Measurements from ENCODE around the gene SLC15A4.
"Not testable (repeated sequence)": the region's sequence is repeated elsewhere in the genome, so short reads cannot be mapped to it uniquely, and the experiment has no call there.

Gene SLC15A4

DNA sequence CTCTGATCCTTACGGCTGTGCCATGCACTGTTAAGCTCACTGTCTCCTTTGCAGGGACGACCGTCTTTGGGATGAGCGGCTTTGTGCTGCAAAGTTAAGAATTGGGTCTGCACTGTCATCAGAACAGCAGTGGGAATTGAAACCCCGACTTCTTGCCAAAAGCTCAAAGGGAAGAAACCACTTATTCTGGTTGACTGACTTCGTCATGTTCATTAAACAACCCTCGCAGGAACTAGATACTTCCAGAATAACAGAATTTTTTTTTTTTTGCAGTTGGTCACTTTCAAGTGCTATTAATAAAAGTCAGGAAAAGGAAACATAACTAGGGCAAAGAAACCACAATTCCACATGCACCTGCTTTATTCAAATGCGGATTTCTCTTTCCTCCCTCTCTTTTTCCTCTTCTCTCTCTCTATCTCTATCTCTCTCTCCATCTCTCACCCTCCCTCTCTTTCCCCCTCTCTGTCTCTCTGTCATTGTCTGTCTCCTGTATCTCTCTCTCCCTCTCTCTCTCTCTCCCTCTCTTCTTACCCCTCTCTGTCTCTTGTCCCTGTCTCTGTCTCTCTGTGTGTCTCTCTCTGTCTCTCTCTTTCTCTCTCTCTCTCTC, 17.2 kb upstream of the SLC15A4 start:
- Histone ChIP-seq H3K79me2 (ENCODE audit: insufficient read depth, low read length) (no peaks in the 10 kb centered on the region), H3K4me2 (ENCODE audit: low read depth, low read length, poor library complexity, severe bottlenecking) (peak overlapping the region; percentile 81), H3K9me3 (ENCODE audit: insufficient read depth, low read depth, low read length) (no peaks in the 10 kb centered on the region), H3K27me3 (ENCODE audit: insufficient read depth, low read length, poor library complexity, severe bottlenecking) (no peaks in the 10 kb centered on the region), H3K4me3 (ENCODE audit: low read length, poor library complexity, severe bottlenecking) (peak overlapping the region; percentile 59), H3K4me1 (ENCODE audit: insufficient read depth, low read length, poor library complexity, severe bottlenecking) (peaks cover 47% of the 10 kb centered on the region), H4K20me1 (ENCODE audit: insufficient read depth, low read length, poor library complexity, severe bottlenecking) (no peaks in the 10 kb centered on the region), H3K9ac (ENCODE audit: low read depth, low read length, poor library complexity, severe bottlenecking) (peak overlapping the region; percentile 63), H3F3A (ENCODE audit: low read depth) (0 out of 2 replicates have a peak, but pooled peaks cover 4% of the 10 kb centered on the region), H2AFZ (ENCODE audit: low read length) (peak overlapping the region; percentile 72), H3K36me3 (ENCODE audit: insufficient read depth, low read length) (no peaks in the 10 kb centered on the region), H3K9me2 (replicated peaks; ENCODE audit: low read depth, low read length) (no peaks in the 10 kb centered on the region)
- no peak for TF ChIP-seq EZH2phosphoT487 (IDR thresholded peaks at IDR 0.05; ENCODE audit: borderline replicate concordance)
- TF ChIP-seq, protein P1, sequence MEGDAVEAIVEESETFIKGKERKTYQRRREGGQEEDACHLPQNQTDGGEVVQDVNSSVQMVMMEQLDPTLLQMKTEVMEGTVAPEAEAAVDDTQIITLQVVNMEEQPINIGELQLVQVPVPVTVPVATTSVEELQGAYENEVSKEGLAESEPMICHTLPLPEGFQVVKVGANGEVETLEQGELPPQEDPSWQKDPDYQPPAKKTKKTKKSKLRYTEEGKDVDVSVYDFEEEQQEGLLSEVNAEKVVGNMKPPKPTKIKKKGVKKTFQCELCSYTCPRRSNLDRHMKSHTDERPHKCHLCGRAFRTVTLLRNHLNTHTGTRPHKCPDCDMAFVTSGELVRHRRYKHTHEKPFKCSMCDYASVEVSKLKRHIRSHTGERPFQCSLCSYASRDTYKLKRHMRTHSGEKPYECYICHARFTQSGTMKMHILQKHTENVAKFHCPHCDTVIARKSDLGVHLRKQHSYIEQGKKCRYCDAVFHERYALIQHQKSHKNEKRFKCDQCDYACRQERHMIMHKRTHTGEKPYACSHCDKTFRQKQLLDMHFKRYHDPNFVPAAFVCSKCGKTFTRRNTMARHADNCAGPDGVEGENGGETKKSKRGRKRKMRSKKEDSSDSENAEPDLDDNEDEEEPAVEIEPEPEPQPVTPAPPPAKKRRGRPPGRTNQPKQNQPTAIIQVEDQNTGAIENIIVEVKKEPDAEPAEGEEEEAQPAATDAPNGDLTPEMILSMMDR (conservative IDR thresholded peaks at IDR 0.05; ENCODE audit: low read length) = no peak

DNA sequence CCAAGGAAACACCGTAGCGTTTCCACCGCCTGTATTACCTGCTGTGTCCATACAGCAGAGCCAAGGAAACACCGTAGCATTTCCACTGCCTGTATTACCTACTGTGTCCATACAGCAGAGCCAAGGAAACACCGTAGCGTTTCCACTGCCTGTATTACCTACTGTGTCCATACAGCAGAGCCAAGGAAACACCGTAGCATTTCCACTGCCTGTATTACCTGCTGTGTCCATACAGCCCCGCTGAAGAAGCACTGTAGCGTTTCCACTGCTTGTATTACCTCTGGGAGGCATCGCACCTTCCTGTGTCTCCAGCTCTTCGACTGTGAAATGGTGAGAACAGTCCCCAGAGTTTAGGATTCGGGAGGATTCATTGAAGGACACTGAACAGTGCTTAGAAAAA, 16.1 kb upstream of the SLC15A4 start:
- H3K79me2 ChIP-seq (ENCODE audit: insufficient read depth, low read length); H3K9me2 ChIP-seq (replicated peaks; ENCODE audit: low read depth, low read length); H3K4me2 ChIP-seq (ENCODE audit: low read depth, low read length, poor library complexity, severe bottlenecking); H2AFZ ChIP-seq (ENCODE audit: low read length); H4K20me1 ChIP-seq (ENCODE audit: insufficient read depth, low read length, poor library complexity, severe bottlenecking); H3K9me3 ChIP-seq (ENCODE audit: insufficient read depth, low read depth, low read length); H3K36me3 ChIP-seq (ENCODE audit: insufficient read depth, low read length); H3K4me3 ChIP-seq (ENCODE audit: low read length, poor library complexity, severe bottlenecking); H3K27me3 ChIP-seq (ENCODE audit: insufficient read depth, low read length, poor library complexity, severe bottlenecking); H3F3A ChIP-seq (ENCODE audit: low read depth): not testable (repeated sequence)
- H3K9ac ChIP-seq (ENCODE audit: low read depth, low read length, poor library complexity, severe bottlenecking) = peak overlapping the region; percentile 63
- peaks cover 47% of the 10 kb centered on the region for H3K4me1 ChIP-seq (ENCODE audit: insufficient read depth, low read length, poor library complexity, severe bottlenecking)

DNA sequence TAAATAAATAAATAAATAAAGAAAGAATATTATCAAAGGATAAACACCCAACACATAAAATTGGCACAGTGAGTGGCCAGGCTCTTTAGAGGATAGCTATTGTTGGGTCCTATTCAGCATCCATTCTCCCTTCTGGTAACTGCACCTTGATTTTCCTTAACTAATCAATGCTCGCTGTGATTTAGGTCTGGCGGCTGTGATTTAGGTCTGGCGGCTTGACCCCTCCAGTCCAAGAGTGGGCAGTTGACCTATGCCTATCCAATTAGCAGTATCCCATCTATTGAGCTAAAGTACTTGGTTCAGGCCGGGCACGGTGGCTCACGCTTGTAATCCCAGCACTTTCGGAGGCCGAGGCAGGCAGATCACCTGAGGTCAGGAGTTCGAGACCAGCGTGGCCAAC, 9.7 kb upstream of the SLC15A4 start:
- no peaks in the 10 kb centered on the region for H3K9me2 ChIP-seq (replicated peaks; ENCODE audit: low read depth, low read length)
- TF ChIP-seq, protein P1 (conservative IDR thresholded peaks at IDR 0.05; ENCODE audit: low read length) = no peak
- TF ChIP-seq EZH2phosphoT487 (IDR thresholded peaks at IDR 0.05; ENCODE audit: borderline replicate concordance) = no peak
- H3K4me1 ChIP-seq (ENCODE audit: insufficient read depth, low read length, poor library complexity, severe bottlenecking) = peaks cover 18% of the 10 kb centered on the region
- no peak overlapping the region for H3K9ac ChIP-seq (ENCODE audit: low read depth, low read length, poor library complexity, severe bottlenecking)
- H3K79me2 ChIP-seq (ENCODE audit: insufficient read depth, low read length) = no peaks in the 10 kb centered on the region
- peaks cover 3% of the 10 kb centered on the region for H3F3A ChIP-seq (ENCODE audit: low read depth)
- H3K36me3 ChIP-seq (ENCODE audit: insufficient read depth, low read length) = no peaks in the 10 kb centered on the region
- no peak overlapping the region for H3K4me3 ChIP-seq (ENCODE audit: low read length, poor library complexity, severe bottlenecking)
- no peak overlapping the region for H3K4me2 ChIP-seq (ENCODE audit: low read depth, low read length, poor library complexity, severe bottlenecking)
- H3K27me3 ChIP-seq (ENCODE audit: insufficient read depth, low read length, poor library complexity, severe bottlenecking) = no peaks in the 10 kb centered on the region
- H2AFZ ChIP-seq (ENCODE audit: low read length) = no peak overlapping the region
- no peaks in the 10 kb centered on the region for H4K20me1 ChIP-seq (ENCODE audit: insufficient read depth, low read length, poor library complexity, severe bottlenecking)
- H3K9me3 ChIP-seq (ENCODE audit: insufficient read depth, low read depth, low read length) = no peaks in the 10 kb centered on the region

DNA sequence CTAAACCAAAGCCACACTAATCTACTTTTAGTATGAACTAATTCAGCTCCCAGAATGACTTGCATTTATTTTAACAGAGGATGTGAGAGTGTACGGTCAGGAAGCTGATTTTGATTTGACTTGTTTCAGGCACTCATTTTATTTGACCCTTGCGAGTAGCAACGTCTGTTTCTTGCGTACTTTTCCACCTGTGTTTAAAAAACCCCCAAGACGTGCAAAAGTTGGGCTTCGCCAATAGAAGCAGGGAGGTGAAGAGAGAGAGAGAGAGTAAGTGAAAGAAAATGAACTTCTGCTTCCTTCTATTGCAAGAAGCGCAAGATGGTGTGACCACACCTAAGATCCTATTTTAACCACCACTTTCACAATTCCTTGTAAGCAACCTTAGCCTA, 6.7 kb upstream of the SLC15A4 start:
- Histone ChIP-seq H3K9me2 (replicated peaks; ENCODE audit: low read depth, low read length) (no peaks in the 10 kb centered on the region), H3K27me3 (ENCODE audit: insufficient read depth, low read length, poor library complexity, severe bottlenecking) (no peaks in the 10 kb centered on the region), H4K20me1 (ENCODE audit: insufficient read depth, low read length, poor library complexity, severe bottlenecking) (no peaks in the 10 kb centered on the region), H3K9me3 (ENCODE audit: insufficient read depth, low read depth, low read length) (no peaks in the 10 kb centered on the region), H3K4me2 (ENCODE audit: low read depth, low read length, poor library complexity, severe bottlenecking) (peak overlapping the region; percentile 68), H3K4me3 (ENCODE audit: low read length, poor library complexity, severe bottlenecking) (peak overlapping the region; percentile 60), H3K9ac (ENCODE audit: low read depth, low read length, poor library complexity, severe bottlenecking) (peak overlapping the region; percentile 61), H3F3A (ENCODE audit: low read depth) (peaks cover 3% of the 10 kb centered on the region), H2AFZ (ENCODE audit: low read length) (peak overlapping the region; percentile 93), H3K79me2 (ENCODE audit: insufficient read depth, low read length) (no peaks in the 10 kb centered on the region), H3K4me1 (ENCODE audit: insufficient read depth, low read length, poor library complexity, severe bottlenecking) (peaks cover 18% of the 10 kb centered on the region), H3K36me3 (ENCODE audit: insufficient read depth, low read length) (no peaks in the 10 kb centered on the region)
- TF ChIP-seq EZH2phosphoT487 (IDR thresholded peaks at IDR 0.05; ENCODE audit: borderline replicate concordance) = no peak
- TF ChIP-seq, protein P1 (conservative IDR thresholded peaks at IDR 0.05; ENCODE audit: low read length) = no peak
